GM21825 (cell line): ENCODE data around the gene SYTL5.

Experiments used
- ATAC-seq: cut with Tn5 transposase; IDR thresholded peaks from one replicate; pipeline ENCODE4 v1.9.1; 2021; ENCODE audit warnings: mild to moderate bottlenecking, moderate library complexity; ENCODE audit not compliant: unreplicated experiment

SYTL5 gene

DNA sequence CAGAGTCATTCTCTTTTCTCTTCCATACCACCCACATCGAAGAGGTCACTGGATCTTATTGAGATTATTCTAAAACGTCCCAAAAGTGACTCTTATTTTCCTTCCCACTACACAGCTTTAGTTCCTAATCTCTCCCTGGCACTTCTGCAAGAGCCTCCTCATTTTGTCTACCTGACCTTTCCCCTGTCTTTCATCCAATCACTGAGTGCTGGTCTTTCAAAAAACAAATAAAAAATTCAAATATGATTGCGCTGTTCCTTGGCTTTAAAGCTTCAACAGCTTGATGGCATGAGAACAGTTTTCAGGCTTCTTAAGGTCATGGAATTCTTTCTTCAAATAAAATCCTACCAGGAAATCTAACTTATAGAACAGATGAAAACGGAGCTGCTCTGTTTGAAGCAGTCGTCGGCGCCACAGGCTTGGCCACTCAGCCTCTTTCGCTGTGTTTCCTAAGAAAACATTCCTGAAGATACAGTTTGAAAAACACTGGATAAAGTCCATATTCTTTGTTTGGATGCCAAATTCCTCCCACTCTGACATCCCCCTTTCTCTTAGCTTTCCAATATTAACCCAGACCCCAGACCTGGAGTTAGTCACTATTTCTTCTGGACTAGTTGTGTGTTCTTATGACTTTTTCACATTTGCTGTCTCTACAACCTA, 12.5 kb downstream of the SYTL5 start:
- ATAC-seq = no peak

DNA sequence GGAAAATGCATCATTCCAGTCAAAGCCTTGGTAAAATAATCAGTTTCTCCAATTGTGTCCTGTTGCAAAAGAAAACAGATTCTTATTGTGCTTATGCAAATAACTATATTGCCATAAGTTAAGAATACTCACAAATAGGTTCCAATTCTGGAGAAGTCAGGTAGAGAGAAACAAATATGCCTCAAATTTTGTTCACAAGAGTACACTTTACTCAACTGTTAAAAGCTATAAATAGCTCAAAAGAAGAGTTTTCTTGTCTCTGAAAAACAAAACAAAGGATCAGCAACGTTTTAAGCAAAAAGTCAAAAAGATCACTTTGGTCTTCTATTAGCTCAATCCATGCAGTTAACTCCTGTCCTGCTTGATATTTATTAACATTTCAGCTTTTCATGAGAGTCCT, 21.9 kb downstream of the SYTL5 start:
- no peak for ATAC-seq

DNA sequence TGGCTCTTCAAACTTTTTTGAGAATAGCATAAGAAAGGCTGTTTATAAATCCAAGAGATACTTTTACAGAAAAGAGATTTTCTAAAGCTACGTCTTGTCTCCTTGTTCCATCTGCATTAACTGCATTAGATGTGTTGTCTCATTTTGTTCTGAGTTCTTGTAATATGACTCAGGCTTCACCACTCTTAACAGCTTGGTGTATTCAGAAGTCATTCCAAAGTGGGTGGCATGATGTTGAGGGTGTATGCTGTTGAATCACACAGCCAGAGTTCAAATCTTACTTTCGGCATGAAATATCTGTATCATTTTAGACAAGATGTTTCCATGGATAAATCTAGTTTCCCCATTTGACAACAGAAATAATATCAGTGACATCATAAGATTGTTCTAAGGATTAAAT, 30.1 kb downstream of the SYTL5 start:
- ATAC-seq = no peak

DNA sequence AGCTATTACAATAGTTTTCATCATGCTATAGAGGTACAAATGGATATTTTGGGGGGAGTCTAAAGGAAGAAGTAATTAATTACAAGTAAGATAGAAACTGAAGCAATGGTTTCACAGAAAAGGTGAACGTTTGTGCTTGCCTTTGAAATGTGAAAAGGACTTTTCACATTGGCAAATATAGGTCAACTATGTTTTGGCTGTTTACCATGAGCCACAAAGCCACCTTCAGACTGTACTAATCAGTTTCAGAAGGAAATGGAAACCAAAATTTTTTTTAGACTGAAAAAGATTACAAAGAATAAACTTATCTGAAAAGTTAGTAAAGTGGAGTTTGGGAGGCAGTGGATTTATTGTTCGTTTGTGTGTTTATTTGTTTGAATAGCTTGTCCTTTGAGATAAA, 32.1 kb downstream of the SYTL5 start:
- ATAC-seq = no peak

DNA sequence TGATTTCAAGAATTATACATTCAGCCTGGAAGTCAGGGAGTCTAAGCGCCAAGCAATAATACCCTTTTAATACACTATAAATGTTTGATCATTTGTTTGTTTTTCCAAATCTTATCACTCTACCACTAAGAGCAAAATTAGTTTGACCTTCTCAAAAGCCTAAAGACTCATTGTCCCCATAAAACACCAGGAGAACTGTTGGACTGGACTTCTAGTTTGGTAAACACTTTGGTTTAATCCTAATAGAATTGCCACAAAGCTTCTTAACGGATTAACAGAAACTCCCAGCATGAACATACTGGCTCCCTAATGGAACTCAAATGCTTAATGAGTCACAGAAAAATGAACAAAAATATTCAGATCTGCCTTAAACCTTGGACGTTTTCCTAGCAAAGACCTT, 34.9 kb downstream of the SYTL5 start:
- no peak for ATAC-seq

DNA sequence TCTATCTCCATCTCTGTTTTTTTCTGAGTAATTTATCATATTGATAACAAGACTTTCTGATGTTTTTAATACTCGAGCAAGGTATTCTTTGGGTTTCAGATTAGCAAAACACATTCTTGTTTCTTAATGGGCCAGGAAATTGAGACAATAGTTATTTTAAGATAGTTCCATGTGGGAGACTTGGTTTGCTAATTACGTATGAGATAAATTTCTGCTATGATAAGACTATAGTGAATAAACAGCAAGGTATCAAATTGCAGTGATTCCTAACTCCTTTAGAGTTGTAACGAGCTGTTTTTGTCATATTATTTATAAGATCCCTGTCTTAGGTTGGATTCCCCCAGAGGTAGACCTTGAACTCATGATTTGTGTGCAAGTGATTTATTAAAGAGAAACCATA, 38.3 kb downstream of the SYTL5 start:
- ATAC-seq = no peak

DNA sequence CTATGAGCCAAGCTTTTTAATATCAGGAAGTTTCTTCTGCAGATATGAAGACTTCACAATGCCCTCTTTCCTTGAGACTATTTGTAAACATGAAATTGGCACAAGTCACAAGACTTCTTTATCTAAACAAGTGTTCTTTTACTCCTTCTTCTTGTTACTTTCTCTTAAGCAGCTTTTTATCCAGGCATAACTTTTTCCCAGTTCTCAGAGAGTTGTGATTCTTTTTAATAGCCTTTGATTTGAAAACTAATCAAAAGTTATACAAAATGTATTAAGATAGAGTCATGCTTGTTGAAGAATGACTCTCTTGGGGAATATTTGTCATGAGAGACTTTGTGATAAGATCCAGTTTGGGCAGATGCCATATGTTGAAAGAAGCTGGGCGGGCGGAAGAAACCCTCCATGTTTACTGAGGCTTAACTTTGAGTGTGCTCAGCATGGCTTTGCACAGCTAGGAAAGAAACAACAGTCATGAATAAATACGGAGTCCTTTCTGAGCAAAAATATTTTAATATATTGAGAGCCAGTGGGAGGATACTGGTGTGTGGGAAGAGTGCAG, 39.3 kb downstream of the SYTL5 start:
- no peak for ATAC-seq

DNA sequence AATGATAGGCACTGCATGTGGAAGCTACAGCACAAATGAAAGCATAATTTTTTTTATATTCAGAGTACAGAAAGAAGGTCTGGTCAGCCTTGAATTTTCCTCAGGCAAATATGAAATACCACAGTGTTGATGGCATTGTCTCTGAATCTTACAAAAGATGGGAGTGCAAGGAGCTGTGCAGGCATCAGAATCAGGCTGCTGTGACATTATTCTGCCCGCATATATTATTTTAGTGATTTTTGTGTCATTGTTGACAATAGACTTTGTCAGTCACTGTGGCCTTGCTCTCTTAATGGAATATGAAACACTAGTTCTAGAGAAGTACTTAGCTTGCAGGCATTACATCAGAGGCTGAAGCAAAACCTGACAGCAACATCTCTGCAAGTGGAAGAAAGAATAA, 42.5 kb downstream of the SYTL5 start:
- ATAC-seq = no peak

DNA sequence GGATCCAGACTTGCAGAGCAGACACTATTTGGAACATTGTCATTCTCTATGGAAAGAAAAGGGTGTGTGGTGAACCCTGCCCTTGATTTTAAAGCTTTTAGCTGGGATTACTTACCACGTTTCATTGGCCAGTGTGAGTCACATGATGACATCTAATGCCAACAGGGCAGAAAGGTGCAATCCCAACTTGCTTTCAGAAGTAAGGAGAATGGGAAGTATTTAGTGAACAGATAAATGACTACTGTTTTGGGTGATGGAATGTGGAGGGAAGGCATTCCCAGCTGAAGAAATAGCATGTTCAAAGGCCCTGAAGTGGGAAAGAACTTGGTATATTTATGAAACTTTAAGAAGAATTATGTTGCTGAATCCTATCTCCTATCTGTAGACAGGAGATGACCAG, 44.5 kb downstream of the SYTL5 start:
- ATAC-seq = no peak

DNA sequence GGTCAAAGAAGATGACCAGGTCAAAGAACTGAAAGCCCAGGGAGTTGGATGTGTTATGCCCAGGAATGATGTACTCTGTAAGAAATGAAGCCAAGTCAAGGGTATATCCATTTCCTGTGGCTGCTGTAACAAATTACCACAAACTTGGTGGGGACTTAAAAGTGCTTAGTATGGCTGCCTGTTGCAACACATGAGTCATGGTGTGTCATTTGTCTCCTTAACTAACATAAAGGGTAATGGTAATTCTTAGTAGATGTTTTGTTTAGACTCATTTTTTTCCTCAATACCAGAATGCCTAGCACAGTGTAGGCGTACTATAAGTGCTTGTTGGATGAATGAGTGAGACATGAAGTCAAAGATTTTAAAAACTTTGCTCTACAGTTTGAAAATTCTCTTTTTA, 45.7 kb downstream of the SYTL5 start:
- no peak for ATAC-seq

DNA sequence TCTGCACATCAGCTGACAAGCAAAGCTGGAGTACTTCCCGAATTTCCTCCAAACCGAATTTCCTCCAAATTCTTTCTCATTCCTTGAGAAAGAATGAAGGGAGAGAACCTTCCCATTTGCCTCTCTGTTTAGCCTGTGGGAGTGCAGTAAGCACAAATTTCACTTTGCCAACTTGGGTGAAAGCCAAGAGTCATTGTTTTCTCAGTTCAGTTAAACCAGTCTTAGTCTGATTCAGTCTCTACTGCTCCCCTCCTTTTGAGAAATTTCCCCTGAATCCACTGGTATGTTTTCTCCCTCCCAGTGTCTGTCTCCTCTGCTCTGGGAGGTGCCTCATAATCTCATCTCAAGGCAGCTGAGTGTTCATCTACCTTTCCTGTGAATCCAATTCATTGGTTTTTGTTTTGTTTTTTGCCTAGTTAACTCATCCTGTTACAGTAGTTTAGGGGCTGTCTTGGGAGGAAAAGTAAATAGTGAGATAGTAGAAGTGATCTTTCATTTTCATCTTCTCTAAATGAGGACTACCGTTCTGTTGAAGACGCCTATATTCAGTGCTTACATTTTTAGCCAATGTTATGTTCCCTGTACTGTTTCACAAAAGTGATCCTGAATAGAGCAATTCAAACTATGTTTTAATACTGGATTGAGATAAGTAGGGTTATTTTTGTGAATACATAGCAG, 49.0 kb downstream of the SYTL5 start:
- no peak for ATAC-seq

DNA sequence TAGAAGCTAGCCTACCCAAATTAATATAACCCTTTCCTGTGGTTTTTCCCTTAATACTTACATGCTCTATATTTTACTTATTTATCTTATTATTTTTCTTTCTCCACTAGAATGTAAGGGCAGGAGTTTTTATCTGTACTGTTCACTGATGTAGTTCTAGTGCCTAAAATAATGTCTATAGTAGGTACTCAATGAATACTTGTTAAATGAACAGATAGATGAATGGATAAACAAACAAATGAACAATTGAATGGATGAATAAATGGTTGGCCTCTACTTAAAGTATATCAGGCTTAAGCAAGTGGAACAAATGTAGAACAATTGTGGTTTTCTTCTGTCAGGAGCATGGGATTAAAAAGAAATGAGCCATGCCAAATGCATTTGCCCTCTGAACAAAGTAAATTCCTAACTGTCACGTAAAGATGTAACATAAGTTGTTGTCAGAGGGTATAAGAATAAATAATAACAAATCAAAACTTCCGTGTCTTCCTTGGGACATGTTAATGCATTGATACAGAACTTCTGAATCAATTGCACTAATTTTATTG, 54.1 kb downstream of the SYTL5 start:
- no peak for ATAC-seq

DNA sequence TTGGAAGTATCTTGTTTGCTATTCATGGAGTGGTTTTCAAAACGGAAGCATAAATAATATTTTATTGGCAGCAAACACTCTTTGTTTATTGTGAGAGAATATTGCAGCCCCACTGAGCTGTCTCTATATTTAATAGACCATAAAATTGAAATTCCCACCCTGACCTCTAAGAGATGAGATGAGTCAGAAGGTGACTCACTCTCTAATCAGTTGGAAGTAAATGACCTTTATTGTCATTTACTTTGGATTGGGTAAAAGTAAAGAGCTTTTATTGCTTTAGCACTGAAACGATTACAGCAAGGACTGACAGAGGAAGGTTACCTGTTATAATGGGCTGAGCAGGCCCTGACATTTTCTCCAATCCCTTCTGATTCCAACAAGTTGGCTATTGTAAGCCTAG, 55.0 kb downstream of the SYTL5 start:
- no peak for ATAC-seq

DNA sequence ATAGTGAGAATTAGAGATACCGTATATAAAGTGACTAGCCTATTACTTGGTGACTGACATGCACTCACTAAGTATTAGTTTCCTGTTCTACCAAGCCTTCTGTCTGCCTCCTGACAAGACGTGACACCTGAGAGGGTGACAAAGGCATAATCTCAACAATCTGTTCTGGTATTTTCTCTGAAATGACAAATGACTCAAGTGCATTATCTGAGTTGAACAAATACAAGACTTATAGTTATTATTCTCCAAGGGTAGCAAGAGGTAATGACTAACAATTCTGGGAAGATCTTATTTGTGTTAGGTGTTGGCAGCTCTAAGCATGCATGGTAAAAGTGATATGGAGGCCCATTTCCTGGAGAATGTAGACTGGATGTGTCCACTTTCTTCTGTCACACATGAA, 60.6 kb downstream of the SYTL5 start:
- ATAC-seq = no peak

DNA sequence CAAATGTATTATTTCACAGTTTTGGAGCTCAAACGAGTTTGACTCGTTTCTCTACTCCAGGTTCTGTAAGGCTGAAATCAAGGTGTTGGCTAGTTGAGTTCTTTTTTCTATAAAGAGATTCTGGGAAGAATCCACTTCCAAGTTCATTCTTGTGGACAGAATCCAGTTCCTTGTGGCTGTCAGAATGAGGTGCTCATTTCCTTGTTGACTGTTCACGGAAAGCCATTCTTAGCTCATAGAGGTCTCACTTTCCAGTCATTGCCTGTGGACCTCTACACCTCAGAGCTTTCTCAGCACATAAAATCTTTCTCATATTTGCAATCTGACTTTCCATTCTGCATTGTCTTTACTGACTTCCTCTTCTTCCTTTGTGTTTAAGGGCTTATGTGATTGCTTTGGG, 62.9 kb downstream of the SYTL5 start:
- no peak for ATAC-seq

DNA sequence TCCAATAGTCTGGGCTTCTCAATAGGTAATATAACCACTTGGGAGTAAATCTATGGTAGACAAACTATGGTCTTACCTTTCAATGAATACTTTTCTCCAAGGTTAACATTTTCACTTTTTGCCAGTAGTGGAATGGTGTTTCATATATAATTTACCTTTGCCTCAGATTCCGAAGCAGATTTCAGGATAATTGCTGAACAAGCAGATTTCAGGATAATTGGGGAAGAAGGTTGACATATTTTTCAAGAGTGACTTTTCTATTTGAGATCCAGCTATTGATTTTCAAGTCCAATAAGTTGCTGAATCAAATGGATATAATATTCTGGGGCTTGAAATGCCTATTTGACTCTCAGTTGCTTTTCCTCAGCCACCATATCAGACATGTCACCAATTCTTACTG, 63.6 kb downstream of the SYTL5 start:
- ATAC-seq = no peak

DNA sequence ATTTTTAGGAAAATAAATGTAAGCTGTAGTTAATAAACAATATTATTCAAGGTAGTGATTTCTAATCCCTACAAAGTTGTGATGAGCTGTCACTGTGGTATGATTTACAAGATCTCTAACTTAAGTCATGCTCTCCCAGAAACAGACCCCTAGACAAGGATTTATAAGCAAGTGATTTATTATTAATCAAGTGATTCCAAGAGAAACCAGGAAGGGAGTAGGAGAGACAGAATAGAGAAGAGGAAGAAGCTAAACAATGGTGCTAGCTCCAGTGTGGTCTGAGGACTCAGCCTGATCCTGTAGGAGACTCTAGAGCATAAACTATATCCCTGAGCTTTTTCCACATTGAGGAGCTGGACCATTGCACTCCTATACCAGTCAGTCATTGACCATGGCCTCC, 73.1 kb downstream of the SYTL5 start:
- ATAC-seq = no peak

DNA sequence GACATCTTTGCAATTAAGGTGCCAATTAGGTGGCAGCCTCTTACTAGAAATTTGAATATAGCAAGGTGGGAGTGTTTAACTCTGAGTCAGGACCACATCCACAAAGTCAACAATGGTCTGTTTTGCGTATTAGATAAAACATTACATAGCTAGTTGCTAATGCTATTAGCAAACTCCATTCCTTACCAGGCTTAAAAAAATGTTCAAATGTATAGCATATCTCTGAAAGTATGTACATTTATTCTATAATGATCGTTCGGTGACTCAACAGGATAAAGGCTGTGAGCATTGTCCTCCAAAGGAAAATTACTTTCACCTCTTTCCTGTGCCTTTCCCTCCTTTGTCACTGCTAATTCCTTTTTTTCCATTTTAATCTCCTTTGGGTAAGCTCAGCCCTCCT, 74.5 kb downstream of the SYTL5 start:
- no peak for ATAC-seq

DNA sequence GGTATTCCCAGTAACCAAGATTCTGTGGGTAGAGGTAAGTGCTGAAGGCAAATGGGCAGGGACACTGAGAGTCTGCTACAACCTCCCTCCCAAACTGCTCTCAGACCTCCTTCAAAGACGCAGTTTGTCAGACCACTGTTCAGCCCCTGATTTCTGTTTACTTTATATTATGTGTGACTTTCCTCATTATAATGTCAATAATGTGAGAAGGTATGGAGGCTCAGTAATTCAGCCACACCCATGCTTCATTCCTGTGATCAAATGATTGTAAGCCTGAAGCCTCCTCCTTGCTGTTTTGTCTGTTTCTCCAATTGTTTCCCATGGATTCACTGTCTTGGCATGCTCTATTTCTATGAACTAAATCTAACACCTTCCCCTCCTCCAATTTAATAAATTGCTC, 75.6 kb downstream of the SYTL5 start:
- no peak for ATAC-seq

DNA sequence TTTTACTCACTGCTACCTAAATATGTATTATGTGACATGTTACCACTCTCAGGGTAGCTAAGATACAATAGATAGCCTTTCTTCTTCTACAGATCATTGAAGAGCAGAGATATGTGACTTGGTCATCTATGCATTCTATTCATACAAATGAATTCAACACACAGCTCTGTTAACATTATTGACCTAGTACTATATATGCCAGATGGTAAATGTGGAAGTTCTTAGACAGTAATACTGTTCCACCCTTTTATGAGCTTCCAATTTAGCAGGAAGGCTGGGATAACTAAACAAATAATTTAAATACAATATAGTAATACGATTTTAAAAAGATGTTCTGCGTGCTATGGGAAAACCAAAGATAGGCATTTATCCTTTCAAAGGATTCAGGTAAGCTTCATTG, 76.0 kb downstream of the SYTL5 start:
- ATAC-seq = no peak

DNA sequence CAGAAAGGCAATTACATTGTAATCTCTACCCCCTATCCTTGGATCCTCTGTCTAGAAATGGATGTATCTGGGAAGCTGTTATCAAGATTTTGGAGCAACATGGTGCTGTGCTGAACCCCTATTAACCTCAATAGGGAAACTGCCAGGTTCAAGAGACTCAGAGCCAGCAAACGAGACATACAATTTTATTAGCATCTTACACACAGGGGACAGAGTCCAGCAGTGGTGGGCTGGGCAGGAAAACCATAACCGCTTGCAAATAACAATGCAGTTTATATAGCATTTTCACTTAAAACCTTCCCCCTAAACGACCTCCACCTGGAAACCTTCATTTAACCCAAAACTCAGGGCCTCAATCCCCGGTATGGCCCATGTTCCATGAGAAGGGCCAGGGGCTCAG, 79.5 kb downstream of the SYTL5 start:
- no peak for ATAC-seq

DNA sequence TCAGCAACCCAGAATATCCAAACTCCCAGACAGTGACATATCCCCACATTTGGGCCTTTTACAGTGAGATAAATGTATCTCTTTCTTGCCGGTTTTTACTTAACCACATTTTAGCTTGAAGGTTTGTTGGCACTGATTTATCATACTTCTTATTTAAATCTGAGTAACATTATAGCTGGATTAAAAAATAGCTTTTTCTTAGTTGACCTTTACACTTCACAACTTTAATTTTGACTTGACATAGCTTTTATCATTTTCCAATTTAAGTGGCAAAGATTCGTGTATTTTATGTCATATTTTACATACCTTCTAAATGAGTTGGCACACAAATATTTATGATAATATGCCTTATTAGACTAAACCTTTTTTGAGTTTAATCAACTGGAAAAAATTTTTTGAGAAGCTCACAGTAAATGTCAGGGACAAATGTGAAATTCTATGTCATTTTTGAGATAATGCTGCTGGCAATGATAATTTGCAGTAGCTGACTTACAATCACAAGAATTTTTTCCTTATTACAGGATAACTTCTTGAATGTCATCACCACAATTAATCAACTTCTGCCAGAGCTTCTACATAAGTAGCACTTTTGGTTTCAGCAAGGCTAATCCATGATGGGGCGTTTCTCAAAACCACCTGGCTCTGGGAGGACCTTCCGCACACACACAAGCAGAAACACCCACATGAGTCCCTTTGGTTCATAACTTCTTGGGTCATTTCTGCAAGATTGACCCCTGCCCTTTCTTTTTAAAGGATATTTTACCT, 80.3 kb downstream of the SYTL5 start:
- no peak for ATAC-seq
